Psoas muscle (tissue), 8 donors: ENCODE results near the gene ELAVL3. TPM values are rescaled to one million over a fixed set of nuclear protein-coding genes. Genes with fewer than 3 reads are reported as not detected.
A peak's percentile ranks its signal among the peaks of the same experiment; 100 is the strongest.

Experiments used
- ATAC-seq, 4 donors: fragments of 200-7000 bp; cut with Tn5 transposase; one replicate each; pipeline ENCODE4 v1.9.1; 2020; ENCODE audit warnings: moderate library complexity in 3 of 4, mild to moderate bottlenecking in 2 of 4
- DNase-seq, 2 donors: peaks; one replicate each; pipeline ENCODE4 v3.0.0-alpha.2; 2020
- H3K27ac ChIP-seq: fragments of 200-600 bp; one replicate; pipeline ENCODE4 v1.8.0; 2022
- H3K27me3 ChIP-seq, 3 donors: fragments of 200-600 bp in 1 of 3; one replicate each; pipeline versions ENCODE4 v1.6.1 to v1.8.0; 2013 to 2022; ENCODE audit warnings: low read length in 2 of 3, mild to moderate bottlenecking in 2 of 3, moderate library complexity in 1 of 3; ENCODE audit not compliant: insufficient read depth in 3 of 3
- H3K36me3 ChIP-seq, 2 donors: fragments of 200-600 bp in 1 of 2; one replicate each; pipeline versions ENCODE4 v1.6.1 to v1.8.0; 2013 to 2022; ENCODE audit warnings: low read depth in 1 of 2, mild to moderate bottlenecking in 1 of 2, moderate library complexity in 1 of 2; ENCODE audit not compliant: insufficient read depth in 1 of 2
- H3K4me1 ChIP-seq: fragments of 200-600 bp; one replicate; pipeline ENCODE4 v1.8.0; 2022
- H3K4me3 ChIP-seq: fragments of 200-600 bp; one replicate; pipeline ENCODE4 v1.8.0; 2022; ENCODE audit warnings: mild to moderate bottlenecking
- H3K9me3 ChIP-seq: fragments of 200-600 bp; one replicate; pipeline ENCODE4 v1.8.0; 2022
- WGBS, 3 donors: extraction: QIAGEN DNeasy Blood & Tissue Kit; methylation state at CpG; one replicate each; pipeline versions ENCODE4 v1.1.6 to v1.1.7; 2013; 5-methylcytosine and 5-hydroxymethylcytosine counted together
- intact Hi-C, 2 donors: fragments of 100-400 bp; cut with DNase I; formaldehyde crosslinking; loops; one replicate each; pipeline versions ENCODE4 v1.11.0 to v1.14.2; 2022
- long read RNA-seq, 2 donors: library from polyadenylated mRNA; unstranded; transcript quantifications; one replicate each; pipeline ENCODE4 v2.0.0, GENCODE V29; 2021
- polyA plus RNA-seq, 3 donors: library from polyadenylated mRNA; stranded (reverse); fragments of 200-250 nt; gene quantifications; one replicate each; pipeline ENCODE4 v1.2.3, GENCODE V29; 2013
- total RNA-seq, 4 donors: library from RNA; stranded (reverse); fragmentation: NEBNext Ultra II Directional in 2 of 4; extraction: Animal tissue kit (Norgen Biotek cat#: 25700) in 2 of 4; gene quantifications; one replicate each; pipeline versions ENCODE4 v1.2.1 to v1.2.4, GENCODE V29; 2021 to 2023
- TF ChIP-seq, protein P1 (sequence below): fragments of 200-600 bp; IDR thresholded peaks from one replicate; pipeline ENCODE4 v1.8.0; 2022; ENCODE audit warnings: antibody characterized with exemption
- donor health status: healthy with polysubstance abuse.
- donor health status: DM: no; HTN: no; CAD: no; lungs with moderate emphysema.
- donor health status: Bipolar disorder and iron deficiency.
- donor health status: healthy.
- donor health status: DM: yes; HTN: yes; CAD: no.
- donor health status: DM: no; HTN: no; CAD: no.
- donor health status: DM: no; HTN: no; CAD: no.
- donor health status: DM: yes; HTN: yes; CAD: no.

The ELAVL3 gene
- total RNA-seq (not detected), polyA plus RNA-seq (under 1 TPM in 1 of 3 donors, not detected in 2; 0.03 TPM)
- long read RNA-seq, donor 1, result 0 reads
- long read RNA-seq, donor 2, result 0 reads

GRCh38 chr19:11480715-11481533 lies at the start of gene ELAVL3:
Gene ELAVL3, minus strand, starts transcription at chr19:11481046. Its CDS starts 438 bp downstream, at chr19:11480608.
- intact Hi-C loops, result loop anchor here (5.0 kb wide), 2 partner anchors 99 to 189 kb away; partner anchors contain the start of gene EPOR (in 1 of the 2)

GRCh38 chr19:11530432-11530831 lies 49.6 kb upstream of the ELAVL3 start:
- Histone ChIP-seq H3K36me3 (peaks cover 2 to 11% of the 10 kb centered on the region in 2 donors), H3K27ac (no peak overlapping the region), H3K27me3 (no peaks in the 10 kb centered on the region), H3K9me3 (no peaks in the 10 kb centered on the region), H3K4me1 (peaks cover 14% of the 10 kb centered on the region), H3K4me3 (no peak overlapping the region)
- DNase-seq (peak; percentile 70 to 86), ATAC-seq (peak; percentile 33 to 64 (median 48))
- TF ChIP-seq, protein P1, sequence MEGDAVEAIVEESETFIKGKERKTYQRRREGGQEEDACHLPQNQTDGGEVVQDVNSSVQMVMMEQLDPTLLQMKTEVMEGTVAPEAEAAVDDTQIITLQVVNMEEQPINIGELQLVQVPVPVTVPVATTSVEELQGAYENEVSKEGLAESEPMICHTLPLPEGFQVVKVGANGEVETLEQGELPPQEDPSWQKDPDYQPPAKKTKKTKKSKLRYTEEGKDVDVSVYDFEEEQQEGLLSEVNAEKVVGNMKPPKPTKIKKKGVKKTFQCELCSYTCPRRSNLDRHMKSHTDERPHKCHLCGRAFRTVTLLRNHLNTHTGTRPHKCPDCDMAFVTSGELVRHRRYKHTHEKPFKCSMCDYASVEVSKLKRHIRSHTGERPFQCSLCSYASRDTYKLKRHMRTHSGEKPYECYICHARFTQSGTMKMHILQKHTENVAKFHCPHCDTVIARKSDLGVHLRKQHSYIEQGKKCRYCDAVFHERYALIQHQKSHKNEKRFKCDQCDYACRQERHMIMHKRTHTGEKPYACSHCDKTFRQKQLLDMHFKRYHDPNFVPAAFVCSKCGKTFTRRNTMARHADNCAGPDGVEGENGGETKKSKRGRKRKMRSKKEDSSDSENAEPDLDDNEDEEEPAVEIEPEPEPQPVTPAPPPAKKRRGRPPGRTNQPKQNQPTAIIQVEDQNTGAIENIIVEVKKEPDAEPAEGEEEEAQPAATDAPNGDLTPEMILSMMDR, result peak; percentile 17
- intact Hi-C loops, result no loop called here
- WGBS, 3 donors, result 22 to 26% (median 25%) methylated on average over 9 of the region's 9 CpGs

More at GRCh38 chr19:11480715-11481533, at the start of gene ELAVL3:
- WGBS, 3 donors, result 5 to 10% (median 7%) methylated on average over 33 to 77 of the region's 77 CpGs
- Histone ChIP-seq H3K36me3 (peaks cover 0 to 5% of the 10 kb centered on the region in 2 donors), H3K27me3 (peaks cover 0 to 62% (median 19%) of the 10 kb centered on the region in 3 donors), H3K9me3 (no peaks in the 10 kb centered on the region), H3K4me1 (peaks cover 14% of the 10 kb centered on the region), H3K4me3 (peak within 1 kb of the TSS; percentile 57), H3K27ac (no peak within 1 kb of the TSS)
- TF ChIP-seq, protein P1, result no peak
- DNase-seq (no peak), ATAC-seq (no peak)

DNA sequence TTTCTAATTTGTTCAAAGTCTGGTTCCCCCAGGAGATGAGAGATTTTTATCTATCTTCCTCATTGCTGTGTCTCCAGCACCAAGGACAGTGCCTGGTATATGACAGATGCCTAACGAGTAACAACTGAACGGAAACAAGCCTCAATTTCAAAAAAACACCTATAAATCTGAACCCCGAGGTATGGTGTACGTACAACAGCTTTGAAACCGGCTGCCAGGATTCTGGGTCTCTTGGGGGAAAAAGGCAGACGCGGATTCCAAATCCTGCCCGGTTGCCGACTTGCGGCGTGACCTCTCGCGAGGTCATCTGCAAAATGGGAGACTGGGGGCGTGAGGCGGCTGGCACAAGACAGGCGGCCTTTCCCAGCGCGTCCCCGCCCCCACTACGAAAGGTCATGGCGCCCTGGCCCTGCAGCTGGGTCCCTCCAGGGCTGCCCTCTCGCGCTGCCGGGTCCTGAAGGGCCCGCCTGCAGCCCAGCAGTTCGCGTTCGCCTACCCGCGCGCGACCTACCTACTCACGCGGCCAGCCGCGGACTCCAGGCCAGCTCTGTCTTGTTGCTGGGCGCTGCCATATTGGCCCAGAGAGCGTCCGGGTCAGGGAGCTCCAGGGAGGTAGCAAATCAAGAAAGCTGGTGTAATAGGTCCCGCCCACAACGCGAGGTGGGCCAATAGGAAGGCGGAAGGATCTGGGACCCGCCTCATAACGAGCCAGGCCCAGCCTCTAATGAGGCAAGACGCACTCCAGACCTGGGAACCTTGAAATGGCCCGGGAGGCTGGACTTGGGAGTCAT lies 47.9 kb upstream of the ELAVL3 start, which contains the start of gene ECSIT:
Gene ECSIT (minus strand): TSS at position 584 of the 791 bp plus-strand sequence. CDS start 9,964 bp downstream, outside the sequence.
- peak within 1 kb of the TSS; percentile 90 for H3K27ac ChIP-seq
- H3K9me3 ChIP-seq, result no peaks in the 10 kb centered on the region
- peak within 1 kb of the TSS; percentile 76 for H3K4me3 ChIP-seq
- TF ChIP-seq, protein P1, result no peak
- DNase-seq (peak; percentile 98 to 99), ATAC-seq (peak; percentile 97 to 99 (median 98))
- peaks cover 4 to 26% of the 10 kb centered on the region in 2 donors for H3K36me3 ChIP-seq
- H3K27me3 ChIP-seq, result no peaks in the 10 kb centered on the region
- 0% methylated on average over 43 to 47 of the region's 47 CpGs for WGBS, 3 donors
- intact Hi-C loops, result no loop called here
- H3K4me1 ChIP-seq, result peaks cover 14% of the 10 kb centered on the region

DNA sequence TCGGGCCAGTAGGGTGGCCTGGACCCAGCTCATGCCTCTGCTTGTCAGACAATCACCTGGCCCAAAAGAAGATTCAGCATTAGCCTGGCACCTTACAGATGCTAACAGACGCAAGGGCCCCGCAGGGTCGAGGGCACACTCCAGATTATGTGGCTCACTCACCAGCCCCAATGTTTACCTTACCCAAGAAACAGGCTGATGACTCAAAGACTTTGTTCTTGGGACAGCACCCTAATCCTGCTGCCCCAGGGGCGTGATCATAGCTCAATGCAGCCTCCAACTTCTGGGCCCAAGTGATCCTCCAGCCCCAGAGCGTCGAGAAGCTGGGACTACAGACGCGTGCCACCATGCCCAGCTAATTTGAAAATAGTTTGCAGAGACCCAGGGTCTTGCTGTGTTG lies 38.3 kb upstream of the ELAVL3 start:
- no peaks in the 10 kb centered on the region for H3K9me3 ChIP-seq
- H3K27ac ChIP-seq, result no peak overlapping the region
- peaks cover 6 to 93% of the 10 kb centered on the region in 2 donors for H3K36me3 ChIP-seq
- H3K27me3 ChIP-seq, result no peaks in the 10 kb centered on the region
- no peaks in the 10 kb centered on the region for H3K4me1 ChIP-seq
- 93 to 95% (median 93%) methylated on average over 9 of the region's 9 CpGs for WGBS, 3 donors
- no peak for ATAC-seq
- no peak overlapping the region for H3K4me3 ChIP-seq
- intact Hi-C loops, result no loop called here
- DNase-seq, result no peak
- TF ChIP-seq, protein P1, result no peak
